GM18502 (cell line): ENCODE measurements around the gene TMOD3.
"Not testable (repeated sequence)": the region's sequence is repeated elsewhere in the genome, so short reads cannot be mapped to it uniquely, and the experiment has no call there.

Experiments
- ATAC-seq: cut with Tn5 transposase; IDR thresholded peaks from one replicate; pipeline ENCODE4 v1.9.1; 2021; ENCODE audit warnings: mild to moderate bottlenecking; ENCODE audit not compliant: unreplicated experiment, poor library complexity

TMOD3 gene

DNA sequence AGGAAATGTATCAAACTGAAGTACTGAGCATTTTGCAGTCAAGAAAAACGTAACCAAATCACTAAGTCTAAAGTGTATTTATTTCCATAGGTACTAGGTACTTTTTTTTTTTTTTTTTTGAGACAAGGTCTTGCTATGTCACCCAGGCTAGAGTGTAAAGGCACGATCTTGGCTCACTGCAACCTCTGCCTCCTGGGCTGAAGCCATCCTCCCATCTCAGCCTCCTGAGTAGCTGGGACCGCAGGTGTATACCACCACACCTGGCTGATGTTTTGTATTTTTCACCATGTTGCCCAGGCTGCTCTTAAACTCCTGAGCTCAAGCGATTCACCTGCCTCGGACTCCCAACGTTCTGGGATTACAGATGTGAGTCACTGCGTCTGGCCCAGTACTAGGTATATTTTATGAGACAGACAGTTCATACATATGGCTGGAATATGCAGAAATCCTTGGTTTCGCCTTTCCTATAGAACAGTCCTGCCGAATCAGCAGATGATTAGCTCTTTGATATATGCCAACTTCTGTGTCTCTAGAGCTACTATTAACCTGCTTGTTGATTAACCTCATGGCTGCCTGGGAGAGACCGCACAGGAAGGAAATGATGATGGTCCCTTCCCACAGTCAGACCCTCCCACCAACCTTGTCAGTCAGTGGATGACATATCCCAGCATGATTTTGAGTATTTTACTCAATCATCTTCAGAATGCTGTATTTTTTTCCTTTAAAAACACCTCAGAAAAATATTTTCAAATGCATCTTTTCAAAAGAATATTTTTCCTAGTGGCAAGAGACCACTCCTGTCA, 32.3 kb downstream of the TMOD3 start:
- no peak for ATAC-seq

GRCh38 chr15:51863131-51863530, 33.7 kb downstream of the TMOD3 start:
- no peak for ATAC-seq

- no peak for ATAC-seq
These were observed 35.1 kb downstream of the TMOD3 start for GRCh38 chr15:51864408-51865056.

- ATAC-seq, result no peak
These were observed 35.9 kb downstream of the TMOD3 start for GRCh38 chr15:51865317-51865716.

DNA sequence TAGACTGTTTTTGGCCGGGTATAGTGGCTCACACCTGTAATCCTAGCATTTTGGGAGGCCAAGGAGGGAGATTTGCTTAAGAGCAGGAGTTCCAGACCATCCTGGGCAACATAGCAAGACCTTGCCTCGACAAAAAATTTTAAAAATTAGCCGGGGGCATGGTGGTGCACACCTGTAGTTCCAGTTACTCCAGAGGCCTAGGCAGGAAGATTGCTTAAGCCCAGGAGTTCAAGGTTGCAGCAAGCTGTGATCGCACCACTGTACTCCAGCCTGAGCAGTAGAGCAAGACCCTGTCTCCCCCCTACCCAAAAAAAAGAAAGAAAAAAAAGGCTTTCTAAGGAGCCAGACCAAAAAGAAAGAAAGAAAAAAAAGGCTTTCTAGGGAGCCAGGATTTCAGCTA, 36.7 kb downstream of the TMOD3 start:
- no peak for ATAC-seq

DNA sequence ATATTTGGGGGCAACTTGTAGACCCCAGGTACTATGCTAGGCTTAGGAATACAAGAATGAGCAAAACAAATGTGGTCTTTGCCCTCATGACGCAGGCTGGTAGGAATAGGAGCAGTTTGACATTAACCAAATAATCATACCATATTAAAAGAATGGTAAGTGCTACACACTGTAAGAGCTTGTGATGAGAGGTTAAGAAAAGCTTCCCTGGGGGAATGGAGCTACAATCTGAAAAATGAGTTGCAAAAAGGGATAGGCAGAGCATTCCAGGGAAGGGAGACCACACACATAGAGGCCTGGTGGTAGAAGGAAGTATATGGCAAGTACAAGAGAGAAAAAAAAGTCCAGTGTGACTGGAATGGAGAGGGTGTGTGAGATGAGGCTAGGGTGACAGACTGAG, 37.3 kb downstream of the TMOD3 start:
- no peak for ATAC-seq

GRCh38 chr15:51869060-51869421, 39.6 kb downstream of the TMOD3 start:
- no peak for ATAC-seq

DNA sequence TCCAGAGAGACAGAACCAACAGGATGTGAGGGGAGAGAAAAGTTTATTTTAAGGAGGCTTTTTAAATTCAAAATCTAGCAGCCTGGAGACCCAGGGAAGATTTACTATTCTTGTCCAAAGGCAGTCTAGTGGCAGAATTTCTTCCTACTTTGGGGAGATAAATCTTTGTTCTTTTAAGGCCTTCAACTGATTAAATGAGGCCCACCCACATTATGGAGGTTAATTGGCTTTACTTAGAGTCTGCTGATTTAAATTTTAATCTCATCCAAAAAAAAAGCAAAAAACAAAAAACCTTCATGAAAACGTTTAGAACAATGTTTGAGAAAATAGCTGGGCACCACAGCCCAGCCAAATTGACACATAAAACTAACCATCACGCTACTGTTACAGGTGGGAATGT, 41.3 kb downstream of the TMOD3 start:
- no peak for ATAC-seq

DNA sequence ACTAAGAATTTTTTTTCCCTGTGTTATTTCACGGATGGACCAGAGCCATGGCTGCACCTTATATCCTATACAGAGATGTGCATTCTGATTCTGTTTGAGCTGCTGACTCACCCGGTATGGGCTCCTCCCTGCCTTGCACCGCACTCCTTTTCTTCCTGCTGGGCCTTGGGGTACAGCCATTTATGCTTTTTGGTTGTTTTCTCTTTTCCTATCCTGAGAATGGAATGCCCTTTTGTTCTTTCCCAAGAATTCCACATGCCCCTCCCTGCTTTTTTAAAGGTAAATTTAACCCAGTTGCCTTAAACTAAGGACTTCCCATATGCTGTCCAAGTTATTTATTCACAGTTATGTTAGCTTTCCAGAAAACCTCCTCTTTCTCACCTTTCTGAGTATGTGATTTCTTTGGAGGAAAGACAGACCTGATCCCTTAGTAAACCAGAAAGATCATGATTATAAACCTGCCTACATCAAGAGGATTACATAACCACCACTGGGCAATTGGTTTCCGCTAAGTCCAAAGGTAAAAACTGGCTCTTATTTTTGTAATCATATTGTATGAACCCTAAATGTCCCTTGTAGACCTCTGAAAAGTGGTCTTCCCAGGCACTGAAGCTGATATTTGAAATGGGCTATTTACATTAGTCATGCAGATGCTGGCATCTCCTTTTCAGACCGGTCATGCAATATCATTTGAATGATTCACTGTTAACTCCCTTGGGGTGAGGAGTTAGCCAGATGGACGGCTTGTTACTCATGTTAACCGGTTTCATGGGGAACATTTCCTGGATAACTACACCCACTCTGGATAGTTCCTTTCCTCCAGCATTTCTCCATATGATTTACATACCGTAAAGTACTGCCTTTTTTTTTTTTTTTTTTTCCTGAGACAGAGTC, 45.5 kb downstream of the TMOD3 start:
- ATAC-seq, result no peak

DNA sequence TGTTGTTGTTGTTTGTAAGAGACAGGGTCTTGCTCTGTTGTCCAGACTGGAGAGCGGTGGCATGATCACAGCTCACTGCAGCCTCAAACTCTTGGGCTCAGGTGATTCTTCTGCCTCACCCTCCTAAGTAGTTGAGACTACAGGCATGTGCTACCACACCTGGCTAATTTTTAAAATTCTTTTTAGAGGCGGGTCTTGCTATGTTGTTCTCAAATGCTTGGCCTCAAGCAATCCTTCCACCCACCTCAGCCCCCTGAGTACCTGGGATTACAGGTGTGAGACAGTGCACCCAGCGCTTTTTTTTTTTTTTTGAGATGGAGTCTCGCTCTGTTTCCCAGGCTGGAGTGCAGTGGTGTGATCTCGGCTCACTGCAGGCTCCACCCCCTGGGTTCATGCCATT, 46.7 kb downstream of the TMOD3 start:
- ATAC-seq, result no peak

- no peak for ATAC-seq
These were observed 49.3 kb downstream of the TMOD3 start for GRCh38 chr15:51878446-51879386.

GRCh38 chr15:51879555-51879954, 50.1 kb downstream of the TMOD3 start:
- no peak for ATAC-seq

GRCh38 chr15:51883271-51883837, 53.9 kb downstream of the TMOD3 start:
- ATAC-seq, result no peak

DNA sequence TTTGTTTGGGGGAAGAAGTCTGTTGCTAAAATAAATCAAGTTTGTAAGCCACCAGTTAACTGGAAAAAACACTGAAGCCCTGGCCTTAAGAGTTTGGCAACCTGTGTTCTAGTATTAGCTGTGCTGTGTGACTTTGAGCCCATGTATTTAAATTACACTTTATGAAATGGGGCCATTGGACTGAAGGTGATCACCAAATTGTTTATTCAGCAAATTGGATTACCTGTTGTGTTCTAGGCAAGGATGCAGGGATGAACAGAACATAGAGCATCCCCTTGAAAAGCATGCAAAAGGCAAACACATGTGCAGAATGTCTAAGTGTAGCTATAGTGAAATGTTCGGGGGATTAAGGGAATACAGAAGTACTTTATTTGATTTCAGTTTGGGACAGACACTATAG, 54.6 kb downstream of the TMOD3 start:
- no peak for ATAC-seq

DNA sequence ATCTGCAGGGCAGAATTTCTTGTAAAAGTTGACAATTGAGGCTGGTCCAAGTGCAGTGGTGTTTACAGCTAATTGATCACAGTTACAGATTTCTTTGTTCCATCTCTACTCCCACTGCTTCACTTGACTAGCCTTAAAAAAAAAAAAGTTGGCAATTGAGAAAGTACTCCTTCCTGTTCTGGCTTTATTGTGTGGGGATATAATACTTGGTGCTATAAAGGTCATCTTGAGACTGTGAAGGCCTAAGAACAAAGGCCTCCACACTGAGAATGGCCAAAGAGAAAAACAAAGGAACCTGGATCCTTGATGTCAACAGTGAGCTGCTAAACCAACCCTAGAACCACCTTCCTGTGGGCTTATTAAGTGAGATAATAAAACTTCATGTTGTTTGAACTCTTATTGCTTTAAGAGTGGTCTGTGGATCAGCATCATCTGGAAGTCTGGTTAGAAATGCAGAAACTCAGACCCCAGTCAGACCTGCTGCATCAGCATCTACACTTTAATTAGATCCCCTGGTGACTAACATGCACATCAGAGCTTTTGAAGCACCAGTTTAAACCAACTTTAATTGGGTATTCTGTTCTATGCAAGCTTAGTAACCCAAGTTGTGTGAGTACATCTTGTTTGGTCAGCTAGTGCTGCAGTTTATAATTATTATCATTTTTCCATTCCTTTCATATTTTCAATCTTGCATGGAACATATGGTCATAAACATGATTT, 55.2 kb downstream of the TMOD3 start:
- ATAC-seq, result no peak

- ATAC-seq, result not testable (repeated sequence)
These were observed 56.3 kb downstream of the TMOD3 start for GRCh38 chr15:51885758-51886157.

- no peak for ATAC-seq
These were observed 58.6 kb downstream of the TMOD3 start for GRCh38 chr15:51887887-51888592.

- no peak for ATAC-seq
These were observed 59.2 kb downstream of the TMOD3 start for GRCh38 chr15:51888593-51889195.
